Cardiac muscle cell (in vitro differentiated cells and primary cell): ENCODE data around the gene POLA2. TPM values are rescaled to one million over a fixed set of nuclear protein-coding genes. Genes with fewer than 3 reads are reported as not detected.
A peak's percentile ranks its signal among the peaks of the same experiment; 100 is the strongest.

ENCODE experiments used
- DNase-seq, 2 donors: peaks; one replicate each; pipeline versions ENCODE4 v3.0.0 to v3.0.0-alpha.2; 2010 to 2017; ENCODE audit warnings: low read depth in 1 of 2, low spot score in 1 of 2
- H3K27ac ChIP-seq: fragments of 200-600 bp; sonication (generic); 2 replicates; pipeline ENCODE4 v1.5.1; 2016
- H3K27me3 ChIP-seq: fragments of 200-600 bp; sonication (generic); 2 replicates; pipeline ENCODE4 v1.6.0; 2016; ENCODE audit warnings: control low read depth
- H3K36me3 ChIP-seq: fragments of 200-600 bp; sonication (generic); 2 replicates; pipeline ENCODE4 v1.5.1; 2016; ENCODE audit warnings: control low read depth
- H3K4me1 ChIP-seq: fragments of 200-600 bp; sonication (generic); 2 replicates; pipeline ENCODE4 v1.8.1; 2017; ENCODE audit warnings: low read depth, mild to moderate bottlenecking, mixed run types
- H3K4me3 ChIP-seq: fragments of 200-600 bp; sonication (generic); 2 replicates; pipeline ENCODE4 v1.5.1; 2016; ENCODE audit warnings: mild to moderate bottlenecking
- H3K9me3 ChIP-seq: fragments of 200-600 bp; sonication (generic); 2 replicates; pipeline ENCODE4 v1.5.1; 2017; ENCODE audit warnings: low read depth, mild to moderate bottlenecking, control low read depth
- polyA plus RNA-seq: library from polyadenylated mRNA; unstranded; fragments of >200 nt; fragmentation: Nextera tagmentation; extraction: Ambion mirVana; gene quantifications from 2 replicates; pipeline ENCODE4 v1.2.1, GENCODE V29; 2016
- total RNA-seq: library from RNA; depleted of rRNA; stranded (reverse); fragments of >200 nt; gene quantifications from 2 replicates; pipeline ENCODE4 v1.2.3, GENCODE V29; 2016
- TF ChIP-seq, protein P1 (sequence below): IDR thresholded peaks from 2 replicates; pipeline ENCODE4 v1.5.1; 2012; ENCODE audit warnings: low read depth, mild to moderate bottlenecking, low read length

Gene POLA2
- total and polyA plus RNA-seq, 2 experiments from 2014 or later: 20.3 to 31.7 TPM

DNA sequence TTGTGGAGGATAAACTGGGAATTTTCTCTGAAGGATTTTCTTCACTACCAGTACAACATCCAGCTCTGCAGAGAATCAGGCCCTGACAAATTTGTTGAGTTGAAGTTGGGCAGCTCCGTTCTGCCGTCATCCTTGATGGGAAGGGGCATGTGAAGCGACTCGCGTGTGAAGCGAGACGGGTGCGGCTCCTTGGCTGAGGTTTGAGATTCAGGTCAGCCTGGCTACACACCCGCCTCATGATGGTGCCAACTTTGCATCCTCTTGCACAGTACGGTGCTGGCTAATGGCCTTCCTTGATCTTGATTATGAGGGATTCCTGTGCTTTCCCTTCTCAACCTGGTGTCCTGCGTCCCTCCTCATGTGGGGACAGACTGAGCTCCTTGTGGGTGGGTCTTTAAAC lies 33.2 kb downstream of the POLA2 start:
- TF ChIP-seq, protein P1, sequence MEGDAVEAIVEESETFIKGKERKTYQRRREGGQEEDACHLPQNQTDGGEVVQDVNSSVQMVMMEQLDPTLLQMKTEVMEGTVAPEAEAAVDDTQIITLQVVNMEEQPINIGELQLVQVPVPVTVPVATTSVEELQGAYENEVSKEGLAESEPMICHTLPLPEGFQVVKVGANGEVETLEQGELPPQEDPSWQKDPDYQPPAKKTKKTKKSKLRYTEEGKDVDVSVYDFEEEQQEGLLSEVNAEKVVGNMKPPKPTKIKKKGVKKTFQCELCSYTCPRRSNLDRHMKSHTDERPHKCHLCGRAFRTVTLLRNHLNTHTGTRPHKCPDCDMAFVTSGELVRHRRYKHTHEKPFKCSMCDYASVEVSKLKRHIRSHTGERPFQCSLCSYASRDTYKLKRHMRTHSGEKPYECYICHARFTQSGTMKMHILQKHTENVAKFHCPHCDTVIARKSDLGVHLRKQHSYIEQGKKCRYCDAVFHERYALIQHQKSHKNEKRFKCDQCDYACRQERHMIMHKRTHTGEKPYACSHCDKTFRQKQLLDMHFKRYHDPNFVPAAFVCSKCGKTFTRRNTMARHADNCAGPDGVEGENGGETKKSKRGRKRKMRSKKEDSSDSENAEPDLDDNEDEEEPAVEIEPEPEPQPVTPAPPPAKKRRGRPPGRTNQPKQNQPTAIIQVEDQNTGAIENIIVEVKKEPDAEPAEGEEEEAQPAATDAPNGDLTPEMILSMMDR: no peak
- Histone ChIP-seq H3K27ac (no peak overlapping the region), H3K27me3 (no peaks in the 10 kb centered on the region), H3K4me1 (peaks cover 37% of the 10 kb centered on the region), H3K36me3 (peaks cover 8% of the 10 kb centered on the region), H3K9me3 (no peaks in the 10 kb centered on the region), H3K4me3 (no peak overlapping the region)
- DNase-seq: no peak

DNA sequence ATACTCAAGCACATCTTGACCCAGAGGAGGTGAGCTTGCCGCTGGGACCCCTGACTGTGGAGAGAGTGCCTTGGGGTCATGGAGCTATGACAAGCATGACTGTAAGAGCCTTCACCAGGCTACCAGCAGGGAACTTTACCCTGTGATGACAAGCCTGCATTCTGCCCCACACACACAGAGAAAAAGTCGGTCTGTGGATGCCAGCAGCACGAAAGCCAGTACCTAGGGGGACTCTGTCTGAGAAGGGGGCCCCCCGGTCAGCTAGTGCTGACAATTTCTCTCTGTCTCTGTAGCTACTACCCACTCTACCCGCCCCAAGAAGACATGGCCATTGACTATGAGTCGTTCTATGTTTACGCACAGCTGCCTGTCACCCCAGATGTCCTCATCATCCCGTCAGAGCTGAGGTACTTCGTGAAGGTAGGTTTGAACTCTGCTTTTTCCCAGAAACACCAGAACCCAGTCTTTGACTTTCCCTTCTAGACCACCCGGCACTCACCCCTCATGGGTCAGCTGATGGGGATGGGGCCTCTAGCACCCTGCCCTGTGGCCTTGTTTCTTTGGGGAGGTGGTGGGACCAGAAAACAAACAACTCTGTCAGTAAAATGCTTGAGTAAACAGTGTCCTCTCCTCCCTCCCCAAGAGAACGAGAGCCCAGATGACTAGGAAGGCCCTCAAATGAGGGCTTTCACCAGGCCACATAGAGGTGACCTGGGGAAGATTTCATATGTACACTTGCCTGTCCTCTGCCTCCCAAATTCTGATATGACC lies 34.0 kb downstream of the POLA2 start:
- TF ChIP-seq, protein P1: no peak
- H3K27ac ChIP-seq: no peak overlapping the region
- H3K36me3 ChIP-seq: peaks cover 8% of the 10 kb centered on the region
- H3K27me3 ChIP-seq: no peaks in the 10 kb centered on the region
- peaks cover 31% of the 10 kb centered on the region for H3K4me1 ChIP-seq
- no peak overlapping the region for H3K4me3 ChIP-seq
- no peak for DNase-seq
- H3K9me3 ChIP-seq: no peaks in the 10 kb centered on the region

DNA sequence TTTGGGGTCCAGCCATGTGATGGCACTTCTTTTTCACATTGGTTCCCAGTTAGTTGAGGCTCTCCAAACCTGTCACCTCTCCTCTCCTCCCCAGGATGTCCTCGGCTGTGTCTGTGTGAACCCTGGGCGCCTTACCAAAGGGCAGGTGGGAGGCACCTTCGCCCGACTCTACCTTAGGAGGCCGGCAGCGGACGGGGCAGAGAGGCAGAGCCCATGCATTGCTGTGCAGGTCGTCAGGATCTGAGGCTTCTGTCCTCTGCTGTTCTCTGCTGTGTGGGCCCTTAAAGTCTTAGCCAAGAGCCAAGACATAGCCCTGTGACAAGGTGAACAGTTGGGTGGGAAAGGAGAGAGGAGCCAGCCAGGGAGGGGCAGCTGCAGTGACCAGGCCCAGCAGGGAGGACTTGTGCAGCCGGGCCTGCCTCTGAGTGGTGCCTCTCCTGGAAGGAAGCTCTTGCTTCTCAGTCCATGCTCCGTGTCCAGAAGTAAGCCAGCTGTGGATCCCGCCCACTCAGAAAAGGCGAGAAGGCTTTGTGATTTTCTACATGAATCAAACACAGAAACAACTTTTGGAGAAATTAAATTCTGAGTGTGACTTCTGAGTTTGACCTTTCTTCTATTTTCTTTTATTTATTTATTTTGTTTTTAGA lies 35.4 kb downstream of the POLA2 start:
- Histone ChIP-seq H3K4me1 (peaks cover 26% of the 10 kb centered on the region), H3K27ac (no peak overlapping the region), H3K36me3 (peaks cover 8% of the 10 kb centered on the region), H3K27me3 (no peaks in the 10 kb centered on the region), H3K9me3 (no peaks in the 10 kb centered on the region), H3K4me3 (no peak overlapping the region)
- TF ChIP-seq, protein P1: no peak
- DNase-seq: no peak

DNA sequence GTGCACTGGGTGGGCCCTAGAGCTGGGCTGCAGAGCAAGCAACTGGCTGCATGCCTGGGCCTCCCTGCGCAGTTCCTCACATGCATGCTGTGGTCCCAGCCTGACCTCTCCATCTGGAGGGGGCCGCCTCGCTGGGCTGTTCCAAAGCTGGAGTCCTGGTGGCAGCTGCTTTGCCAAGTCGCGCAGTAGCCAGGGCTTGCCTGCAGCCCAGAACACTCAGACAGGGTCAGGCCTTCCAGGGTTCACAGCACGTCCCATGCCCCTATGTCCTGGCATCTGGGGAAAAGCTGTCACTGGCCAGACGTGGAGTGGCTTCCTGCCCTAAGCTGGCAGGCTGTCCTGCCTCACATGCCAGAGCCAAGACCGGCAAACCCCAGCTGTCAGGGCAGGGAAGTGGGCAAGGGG lies 36.4 kb downstream of the POLA2 start:
- no peak overlapping the region for H3K4me3 ChIP-seq
- TF ChIP-seq, protein P1: no peak

DNA sequence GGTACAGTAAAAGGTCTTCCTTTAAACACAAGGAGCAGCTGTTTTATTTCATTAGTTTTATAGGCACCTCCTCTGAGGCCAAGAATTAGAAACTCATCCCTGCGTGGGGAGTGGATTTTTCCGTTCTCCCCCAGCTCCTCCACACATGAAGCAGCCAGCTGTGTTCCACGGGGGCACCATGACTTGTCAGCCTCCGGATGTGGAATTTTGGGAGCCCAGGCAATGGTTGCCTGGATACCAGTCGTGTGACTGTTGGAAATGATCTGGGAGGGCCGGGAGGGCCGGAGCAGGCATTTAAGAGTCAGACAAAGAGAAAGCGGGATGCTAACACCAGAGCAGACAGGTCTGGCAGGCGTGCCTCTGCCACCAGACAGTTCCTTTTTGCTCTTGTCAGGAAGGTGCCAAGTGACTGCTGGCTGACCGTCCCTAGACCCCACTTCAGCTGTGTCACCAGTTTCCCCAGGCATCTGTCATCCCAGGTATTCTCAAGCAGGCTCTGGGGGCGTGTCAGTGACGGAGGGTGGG lies 37.0 kb downstream of the POLA2 start:
- DNase-seq: peak; percentile 22 to 81
- TF ChIP-seq, protein P1: no peak
- Histone ChIP-seq H3K4me1 (peaks cover 20% of the 10 kb centered on the region), H3K36me3 (peaks cover 8% of the 10 kb centered on the region), H3K4me3 (no peak overlapping the region), H3K9me3 (no peaks in the 10 kb centered on the region), H3K27ac (no peak overlapping the region), H3K27me3 (no peaks in the 10 kb centered on the region)

More for the DNA sequence above, 36.4 kb downstream of the POLA2 start:
- no peak overlapping the region for H3K27ac ChIP-seq
- H3K36me3 ChIP-seq: peaks cover 8% of the 10 kb centered on the region
- peak in 1 of 2 donors; percentile 76 for DNase-seq
- H3K4me1 ChIP-seq: peaks cover 20% of the 10 kb centered on the region
- H3K27me3 ChIP-seq: no peaks in the 10 kb centered on the region
- no peaks in the 10 kb centered on the region for H3K9me3 ChIP-seq
